Liver (tissue), 9 donors: ENCODE data around the gene DEGS1. TPM values are rescaled to one million over a fixed set of nuclear protein-coding genes. Genes with fewer than 3 reads are reported as not detected.

Experiments
- DNase-seq: peaks from one replicate; pipeline ENCODE4 v3.0.0-alpha.2; 2017; ENCODE audit warnings: low spot score
- H3K27ac ChIP-seq, 2 donors: one replicate each; pipeline ENCODE4 v1.7.0; 2013; ENCODE audit warnings: inconsistent platforms in 2 of 2, low read length in 2 of 2, control low read depth in 1 of 2, low read depth in 1 of 2, mild to moderate bottlenecking in 1 of 2
- H3K27me3 ChIP-seq, 4 donors: one replicate each; pipeline versions ENCODE4 v1.6.1 to v1.7.0; 2013; ENCODE audit warnings: low read length in 3 of 4, inconsistent platforms in 1 of 4, mild to moderate bottlenecking in 1 of 4, moderate library complexity in 1 of 4; ENCODE audit not compliant: control insufficient read depth in 4 of 4, insufficient read depth in 4 of 4
- H3K36me3 ChIP-seq, 4 donors: one replicate each; pipeline versions ENCODE4 v1.6.1 to v1.7.0; 2013; ENCODE audit warnings: low read length in 3 of 4, mild to moderate bottlenecking in 3 of 4, low read depth in 1 of 4, moderate library complexity in 1 of 4; ENCODE audit not compliant: control insufficient read depth in 4 of 4, insufficient read depth in 3 of 4
- H3K4me1 ChIP-seq, 4 donors: one replicate each; pipeline versions ENCODE4 v1.6.1 to v1.7.0; 2013; ENCODE audit warnings: low read length in 3 of 4, mild to moderate bottlenecking in 3 of 4, moderate library complexity in 1 of 4; ENCODE audit not compliant: control insufficient read depth in 4 of 4, insufficient read depth in 4 of 4
- H3K4me3 ChIP-seq, 3 donors: one replicate each; pipeline versions ENCODE4 v1.6.1 to v1.7.0; 2013; ENCODE audit warnings: low read length in 3 of 3, control low read depth in 1 of 3, low read depth in 1 of 3, mild to moderate bottlenecking in 1 of 3
- H3K9ac ChIP-seq, 2 donors: one replicate each; pipeline ENCODE4 v1.7.0; 2013; ENCODE audit warnings: low read length in 2 of 2, mild to moderate bottlenecking in 2 of 2, moderate library complexity in 2 of 2, control low read depth in 1 of 2, low read depth in 1 of 2
- H3K9me3 ChIP-seq, 4 donors: one replicate each; pipeline versions ENCODE4 v1.6.1 to v1.7.0; 2013; ENCODE audit warnings: low read length in 3 of 4; ENCODE audit not compliant: control insufficient read depth in 4 of 4
- ATF3 ChIP-seq: IDR thresholded peaks from 2 replicates; pipeline ENCODE4 v1.6.1; 2016; ENCODE audit warnings: antibody characterized with exemption
- CTCF ChIP-seq: fragments of 150-350 bp; IDR thresholded peaks from 2 replicates; pipeline ENCODE4 v1.5.1; 2017; ENCODE audit warnings: improper control_type of control experiment, low read depth, low read length; ENCODE audit not compliant: missing input control
- FOXA1 ChIP-seq: IDR thresholded peaks from 2 replicates; pipeline ENCODE4 v1.6.1; 2016; ENCODE audit warnings: antibody characterized with exemption
- FOXA2 ChIP-seq: IDR thresholded peaks from 2 replicates; pipeline ENCODE4 v1.6.1; 2016; ENCODE audit warnings: antibody characterized with exemption
- GABPA ChIP-seq, 2 donors: IDR thresholded peaks in 1 of 2; conservative IDR thresholded peaks in 1 of 2; 2 replicates each; pipeline ENCODE4 v1.6.1; 2016; ENCODE audit warnings: antibody characterized with exemption in 2 of 2, mild to moderate bottlenecking in 1 of 2, moderate library complexity in 1 of 2
- HNF4A ChIP-seq, 2 donors: conservative IDR thresholded peaks; 2 replicates each; pipeline ENCODE4 v1.6.1; 2016; ENCODE audit warnings: antibody characterized with exemption in 2 of 2, mild to moderate bottlenecking in 2 of 2
- HNF4G ChIP-seq: IDR thresholded peaks from 2 replicates; pipeline ENCODE4 v1.6.1; 2016; ENCODE audit warnings: antibody characterized with exemption
- JUND ChIP-seq, 2 donors: IDR thresholded peaks; 2 replicates each; pipeline ENCODE4 v1.6.1; 2016; ENCODE audit warnings: antibody characterized with exemption in 2 of 2
- MAX ChIP-seq: IDR thresholded peaks from 2 replicates; pipeline ENCODE4 v1.6.1; 2016; ENCODE audit warnings: antibody characterized with exemption
- RAD21 ChIP-seq, 2 donors: IDR thresholded peaks; 2 replicates each; pipeline ENCODE4 v1.6.1; 2016; ENCODE audit warnings: antibody characterized with exemption in 2 of 2, mild to moderate bottlenecking in 2 of 2
- RXRA ChIP-seq, 2 donors: IDR thresholded peaks; 2 replicates each; pipeline ENCODE4 v1.6.1; 2017 to 2018; ENCODE audit warnings: antibody characterized with exemption in 2 of 2, mild to moderate bottlenecking in 1 of 2
- SP1 ChIP-seq: IDR thresholded peaks from 2 replicates; pipeline ENCODE4 v1.6.1; 2018; ENCODE audit warnings: antibody characterized with exemption, mild to moderate bottlenecking
- TAF1 ChIP-seq: conservative IDR thresholded peaks from 2 replicates; pipeline ENCODE4 v1.6.1; 2016; ENCODE audit warnings: antibody characterized with exemption, mild to moderate bottlenecking
- YY1 ChIP-seq: IDR thresholded peaks from 2 replicates; pipeline ENCODE4 v1.6.1; 2016; ENCODE audit warnings: antibody characterized with exemption, mild to moderate bottlenecking
- ZBTB33 ChIP-seq: IDR thresholded peaks from 2 replicates; pipeline ENCODE4 v1.6.1; 2016; ENCODE audit warnings: antibody characterized with exemption
- WGBS: extraction: QIAGEN DNeasy Blood & Tissue Kit; methylation state at CpG from one replicate; pipeline ENCODE4 v1.1.7; 2013; 5-methylcytosine and 5-hydroxymethylcytosine counted together
- polyA plus RNA-seq, 2 donors: library from polyadenylated mRNA; stranded (reverse) in 1 of 2; unstranded in 1 of 2; fragments of 200-250 nt in 1 of 2; fragments of >200 nt in 1 of 2; fragmentation: Nextera tagmentation in 1 of 2; extraction: Ambion mirVana in 1 of 2; gene quantifications; one replicate each; pipeline versions ENCODE4 v1.2.1 to v1.2.3, GENCODE V29; 2013 to 2015
- total RNA-seq, 2 donors: library from RNA; depleted of rRNA; stranded (reverse); fragments of >200 nt; gene quantifications; one replicate each; pipeline ENCODE4 v1.2.3, GENCODE V29; 2014
- donor health status: healthy.
- donor health status: healthy.
- donor health status: healthy.
- donor health status: healthy.
- donor health status: healthy.

The DEGS1 gene
- total and polyA plus RNA-seq, 4 donors, result 21.7 to 26.7 (median 22.6) TPM

- Histone ChIP-seq H3K9ac (no peak overlapping the region), H3K9me3 (no peaks in the 10 kb centered on the region), H3K27ac (no peak overlapping the region), H3K4me1 (peaks cover 2 to 17% (median 10%) of the 10 kb centered on the region in 4 donors), H3K27me3 (no peaks in the 10 kb centered on the region), H3K36me3 (no peaks in the 10 kb centered on the region), H3K4me3 (no peak overlapping the region)
- DNase-seq, result no peak
- TF ChIP-seq HNF4A (conservative IDR thresholded peaks at IDR 0.05) (no peak), FOXA1 (no peak), FOXA2 (no peak), HNF4G (no peak), ATF3 (no peak), RXRA (IDR thresholded peaks at IDR 0.05) (no peak), CTCF (no peak), SP1 (no peak), MAX (no peak), GABPA (IDR thresholded peaks at IDR 0.05 in 1 of 2, conservative IDR thresholded peaks at IDR 0.05 in 1 of 2) (no peak), ZBTB33 (no peak), RAD21 (IDR thresholded peaks at IDR 0.05) (no peak), YY1 (no peak)
- whole genome bisulfite sequencing, result 96% methylated on average over 8 of the region's 8 CpGs
Observed at GRCh38 chr1:224185208-224185607, 2.2 kb downstream of the DEGS1 start.

- H3K27me3 ChIP-seq, result no peaks in the 10 kb centered on the region
- H3K9ac ChIP-seq, result no peak overlapping the region
- no peak overlapping the region for H3K4me3 ChIP-seq
- TF ChIP-seq CTCF (no peak), TAF1 (no peak), HNF4A (conservative IDR thresholded peaks at IDR 0.05) (no peak), FOXA1 (no peak), MAX (no peak), SP1 (no peak), HNF4G (no peak), GABPA (IDR thresholded peaks at IDR 0.05 in 1 of 2, conservative IDR thresholded peaks at IDR 0.05 in 1 of 2) (no peak), JUND (IDR thresholded peaks at IDR 0.05) (no peak)
- peaks cover 0 to 5% (median 3%) of the 10 kb centered on the region in 4 donors for H3K36me3 ChIP-seq
- peaks cover 2 to 13% (median 7%) of the 10 kb centered on the region in 4 donors for H3K4me1 ChIP-seq
- no peaks in the 10 kb centered on the region for H3K9me3 ChIP-seq
- H3K27ac ChIP-seq, result no peak overlapping the region
- no peak for DNase-seq
- 93% methylated on average over 2 of the region's 2 CpGs for WGBS
Observed at GRCh38 chr1:224188286-224188685, 5.2 kb downstream of the DEGS1 start.
